ENCODE data around the gene MAN1A1.
"Not testable (repeated sequence)": the region's sequence is repeated elsewhere in the genome, so short reads cannot be mapped to it uniquely, and the experiment has no call there.

The MAN1A1 gene

DNA sequence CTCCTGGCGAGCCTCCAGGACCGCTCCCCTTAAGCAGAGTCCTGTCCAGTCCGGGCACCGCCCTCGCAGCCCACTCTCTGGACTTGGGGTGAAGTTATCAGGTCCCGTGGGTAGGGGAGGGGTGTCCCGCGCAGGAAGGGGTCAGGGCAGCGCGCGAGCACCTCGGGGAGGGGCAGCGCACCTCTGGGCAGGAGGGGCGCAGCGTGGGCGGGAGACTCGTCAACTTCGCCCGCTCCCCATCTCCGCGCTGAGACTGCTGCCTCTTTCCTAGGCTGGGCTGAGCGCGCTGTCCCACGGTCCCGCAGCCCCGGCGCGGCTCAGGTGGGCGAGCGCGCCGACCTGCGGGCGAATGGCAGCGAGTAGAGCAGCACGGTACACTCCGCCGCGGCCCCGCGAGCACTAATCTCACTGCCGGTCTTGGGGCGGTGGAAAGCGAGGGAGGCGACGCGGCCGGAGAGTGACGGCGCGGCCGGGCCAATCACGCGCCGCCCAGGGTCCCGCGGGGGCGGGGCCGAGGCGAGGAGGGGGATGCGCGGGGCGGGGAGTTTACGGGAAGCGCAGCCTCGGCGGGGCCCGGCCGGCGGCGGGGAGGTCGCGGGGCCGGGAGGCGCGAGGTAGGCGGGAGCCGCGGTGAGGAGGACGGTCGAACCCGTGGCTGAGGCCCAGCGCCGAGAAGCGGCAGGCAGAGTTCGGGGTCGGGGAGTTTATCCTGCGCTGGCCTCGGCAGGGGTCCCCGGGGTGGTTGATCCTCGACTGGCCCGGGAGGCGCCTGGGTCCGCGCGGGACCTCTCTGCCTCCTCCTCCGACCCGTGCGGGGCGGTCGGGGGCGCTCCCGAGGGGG, at the start of gene MAN1A1:
MAN1A1 (minus strand) TSS at position 401 of the 841 bp plus-strand sequence. CDS start 696 bp downstream, outside the sequence.
- DNase-seq: peak; percentile 56

DNA sequence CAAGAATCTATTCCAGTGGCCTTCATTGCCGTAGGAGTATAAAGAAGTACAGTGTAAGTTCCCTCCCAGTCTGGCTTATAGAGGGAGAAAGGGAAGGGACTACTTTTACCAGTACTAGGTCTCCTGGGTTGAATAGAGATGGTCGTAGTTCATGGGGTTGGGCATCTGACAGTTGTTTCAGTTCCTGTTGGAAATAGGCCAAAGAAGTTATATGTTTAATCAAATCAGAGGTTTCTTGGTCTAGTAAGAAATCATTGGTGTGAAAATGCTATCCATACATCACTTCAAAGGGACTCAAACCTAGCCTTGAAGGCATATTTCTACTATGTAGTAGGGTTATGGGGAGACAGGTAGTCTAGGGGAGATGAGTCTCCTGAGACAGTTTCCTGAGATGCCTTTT, 45.6 kb upstream of the MAN1A1 start:
- no peak for DNase-seq

GRCh38 chr6:119390247-119390793, 40.8 kb upstream of the MAN1A1 start:
- DNase-seq: no peak

DNA sequence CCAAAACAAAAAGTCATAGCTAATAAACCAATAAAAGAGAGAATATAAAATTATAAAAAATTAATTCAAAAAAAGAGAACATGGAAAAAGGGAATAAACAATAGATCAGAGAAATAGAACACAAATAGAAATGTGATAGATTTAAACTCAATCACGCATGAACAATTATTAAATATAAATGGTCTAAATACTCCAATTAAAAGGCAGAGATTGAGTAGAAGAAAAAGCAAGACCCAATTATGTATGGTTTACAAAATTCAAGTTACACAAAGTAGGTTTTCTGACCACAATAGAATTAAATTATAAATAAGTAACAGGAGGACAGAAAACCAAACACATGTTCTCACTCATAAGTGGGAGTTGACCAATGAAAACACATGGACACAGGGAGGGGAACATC, 36.4 kb upstream of the MAN1A1 start:
- DNase-seq: no peak

GRCh38 chr6:119384444-119384843, 34.9 kb upstream of the MAN1A1 start:
- no peak for DNase-seq

GRCh38 chr6:119379809-119380208, 30.2 kb upstream of the MAN1A1 start:
- DNase-seq: no peak

DNA sequence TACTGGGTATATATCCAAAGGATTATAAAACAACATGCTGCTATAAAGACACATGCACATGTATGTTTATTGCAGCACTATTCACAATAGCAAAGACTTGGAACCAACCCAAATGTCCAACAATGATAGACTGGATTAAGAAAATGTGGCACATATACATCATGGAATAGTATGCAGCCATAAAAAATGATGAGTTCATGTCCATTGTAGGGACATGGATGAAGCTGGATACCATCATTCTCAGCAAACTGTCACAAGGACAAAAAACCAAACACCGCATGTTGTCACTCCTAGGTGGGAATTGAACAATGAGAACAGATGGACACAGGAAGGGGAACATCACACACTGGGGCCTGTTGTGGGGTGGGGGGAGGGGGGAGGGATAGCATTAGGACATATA, 27.5 kb upstream of the MAN1A1 start:
- not testable (repeated sequence) for DNase-seq

DNA sequence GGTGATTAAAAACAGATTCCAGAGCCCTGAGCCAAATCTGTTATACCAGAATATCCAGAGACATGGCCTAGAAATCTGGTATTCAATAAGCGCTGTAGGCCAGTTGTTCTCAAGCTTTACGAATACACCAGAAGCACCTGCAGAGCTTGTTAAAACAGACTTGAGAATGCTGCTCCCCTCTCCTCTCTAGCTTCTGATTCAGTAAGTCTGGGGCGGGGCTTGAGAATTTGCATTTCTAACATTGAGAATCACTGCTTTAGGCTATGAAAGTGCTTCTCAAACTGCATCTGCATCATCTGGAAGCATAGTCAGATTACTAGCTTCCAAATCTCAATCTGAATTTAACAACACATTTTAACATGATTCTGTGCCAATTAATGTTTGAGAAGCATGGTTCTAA, 20.5 kb upstream of the MAN1A1 start:
- DNase-seq: no peak

DNA sequence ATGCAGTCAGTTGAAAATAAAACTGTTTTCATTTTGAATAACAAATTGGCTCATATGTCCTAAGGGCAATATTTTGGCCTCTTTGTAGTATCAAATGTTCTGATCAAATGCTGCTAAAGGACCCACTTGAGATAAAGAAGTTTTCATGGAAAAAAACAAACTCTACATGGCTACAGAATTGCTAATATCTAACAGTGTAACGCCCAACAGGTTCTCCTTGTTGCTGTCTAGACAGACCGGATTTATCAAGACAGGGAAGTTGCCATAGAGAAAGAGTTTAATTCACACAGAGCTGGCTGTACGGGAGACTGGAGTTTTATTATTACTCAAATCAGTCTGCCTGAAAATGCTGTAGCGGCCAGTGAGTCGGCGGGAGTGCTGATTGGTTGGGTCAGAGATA, 19.4 kb upstream of the MAN1A1 start:
- DNase-seq: no peak

DNA sequence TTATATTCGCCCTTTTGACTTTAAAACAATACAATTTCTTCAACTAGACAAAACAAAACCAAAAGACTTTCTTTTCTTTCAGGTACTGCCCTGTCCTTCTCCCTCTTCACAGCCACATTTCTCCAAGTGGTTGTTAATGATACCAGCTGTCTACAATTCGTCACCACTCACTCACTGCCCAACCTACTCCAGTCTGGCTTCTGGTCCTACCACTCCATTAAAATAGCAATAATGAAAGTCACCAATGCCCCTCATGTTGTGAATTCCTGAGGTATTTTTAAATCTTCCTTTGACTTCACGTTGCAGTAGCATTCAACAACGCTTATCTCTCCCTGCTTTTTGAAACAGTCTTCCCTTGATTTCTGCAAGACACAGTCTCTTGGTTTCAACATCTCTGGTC, 11.6 kb upstream of the MAN1A1 start:
- no peak for DNase-seq

DNA sequence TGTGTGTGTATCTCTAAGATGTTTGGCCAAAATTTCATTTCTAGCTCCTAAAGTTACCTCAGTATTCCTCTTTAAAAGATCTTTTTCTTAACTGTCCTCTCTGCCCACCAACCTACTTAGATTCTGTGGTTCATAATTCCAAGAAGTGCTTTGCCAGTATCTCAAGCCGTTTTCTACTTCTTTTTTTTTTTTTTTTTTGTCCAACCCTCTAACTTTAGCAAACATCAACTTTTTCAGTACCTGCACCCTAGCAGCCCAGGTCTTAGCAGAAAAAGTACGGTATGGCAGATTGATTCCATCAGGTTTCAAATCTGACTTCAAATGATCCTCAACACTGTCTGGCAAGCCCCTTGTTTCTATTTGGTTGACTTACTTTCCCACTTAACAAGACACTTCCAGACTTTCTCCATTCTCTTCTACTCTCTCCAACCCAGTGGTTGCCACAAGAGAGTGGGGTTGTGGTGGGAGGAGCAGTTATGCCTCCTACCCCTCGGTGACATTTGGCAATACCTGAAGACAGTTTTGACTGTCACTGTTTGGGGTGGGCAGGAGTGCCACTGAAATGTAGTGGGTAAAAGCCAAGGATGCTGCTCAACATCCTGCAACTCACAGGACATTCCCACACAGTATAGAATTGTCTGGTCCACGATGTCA, 10.8 kb upstream of the MAN1A1 start:
- no peak for DNase-seq

DNA sequence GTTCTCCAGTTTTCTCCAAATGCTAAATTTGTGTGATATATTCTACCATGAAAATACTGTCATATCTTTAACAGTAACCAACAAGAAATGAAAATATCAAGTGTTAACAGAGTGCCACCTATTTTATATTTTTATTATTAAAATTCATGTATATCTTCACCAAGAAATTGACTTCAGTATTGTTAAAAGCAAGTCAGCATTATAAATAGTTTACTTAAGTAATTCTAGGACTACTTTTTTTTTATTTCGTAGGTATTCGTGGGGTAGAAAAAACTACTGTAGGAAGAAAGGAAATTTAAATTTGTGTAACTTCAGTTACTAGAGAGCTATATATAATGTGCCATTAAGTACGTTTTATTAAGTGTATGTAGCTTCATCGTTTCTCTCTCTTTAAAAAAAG, 6.3 kb upstream of the MAN1A1 start:
- DNase-seq: no peak

- no peak for DNase-seq
Measured at GRCh38 chr6:119355157-119355556, 5.6 kb upstream of the MAN1A1 start.

DNA sequence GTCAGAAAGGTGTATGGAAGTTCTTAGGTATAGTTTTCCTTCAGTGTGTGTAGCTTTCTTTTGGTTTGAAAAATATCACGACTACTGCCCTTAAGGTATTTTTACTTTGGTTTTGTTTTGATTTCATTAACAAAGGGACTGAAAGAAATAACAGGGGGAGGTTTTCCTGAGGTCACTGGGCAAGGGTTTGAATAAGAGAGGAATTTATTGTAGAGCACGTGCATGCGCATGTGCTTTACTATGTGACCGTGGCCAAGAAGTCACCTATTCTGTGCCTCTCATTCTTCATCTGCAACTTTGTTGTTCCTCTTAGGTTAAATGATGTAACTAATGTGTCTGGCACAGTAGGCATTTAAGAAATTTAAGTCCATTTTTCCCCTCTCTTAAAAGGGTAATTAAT, 4.1 kb upstream of the MAN1A1 start:
- no peak for DNase-seq

DNA sequence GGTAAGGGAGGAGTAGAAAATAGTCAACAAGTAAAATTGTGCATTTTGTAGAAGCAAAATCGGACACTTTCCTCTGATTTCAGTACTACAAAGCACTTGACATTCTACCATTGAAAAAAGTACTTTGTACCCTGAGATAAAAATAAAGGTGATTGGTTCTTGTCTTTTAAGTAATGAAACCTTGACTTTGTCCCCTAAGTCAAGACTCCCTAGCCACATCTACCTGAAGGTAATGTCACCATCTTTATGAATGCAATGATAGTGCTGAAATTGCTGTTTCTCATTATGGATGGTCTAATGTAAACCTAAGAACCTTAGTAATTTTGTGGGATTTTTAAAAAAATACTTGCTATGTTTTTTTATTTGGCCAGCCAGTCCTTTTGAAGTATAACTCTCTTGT, 2.4 kb upstream of the MAN1A1 start:
- no peak for DNase-seq

GRCh38 chr6:119350952-119351372, 1.4 kb upstream of the MAN1A1 start:
- DNase-seq: no peak

GRCh38 chr6:119350202-119350951, 816 bp upstream of the MAN1A1 start:
- DNase-seq: peak; percentile 13

- no peak for DNase-seq
Measured at GRCh38 chr6:119348748-119349360, 707 bp downstream of the MAN1A1 start.

- no peak for DNase-seq
Measured at GRCh38 chr6:119348096-119348747, 1.3 kb downstream of the MAN1A1 start.

DNA sequence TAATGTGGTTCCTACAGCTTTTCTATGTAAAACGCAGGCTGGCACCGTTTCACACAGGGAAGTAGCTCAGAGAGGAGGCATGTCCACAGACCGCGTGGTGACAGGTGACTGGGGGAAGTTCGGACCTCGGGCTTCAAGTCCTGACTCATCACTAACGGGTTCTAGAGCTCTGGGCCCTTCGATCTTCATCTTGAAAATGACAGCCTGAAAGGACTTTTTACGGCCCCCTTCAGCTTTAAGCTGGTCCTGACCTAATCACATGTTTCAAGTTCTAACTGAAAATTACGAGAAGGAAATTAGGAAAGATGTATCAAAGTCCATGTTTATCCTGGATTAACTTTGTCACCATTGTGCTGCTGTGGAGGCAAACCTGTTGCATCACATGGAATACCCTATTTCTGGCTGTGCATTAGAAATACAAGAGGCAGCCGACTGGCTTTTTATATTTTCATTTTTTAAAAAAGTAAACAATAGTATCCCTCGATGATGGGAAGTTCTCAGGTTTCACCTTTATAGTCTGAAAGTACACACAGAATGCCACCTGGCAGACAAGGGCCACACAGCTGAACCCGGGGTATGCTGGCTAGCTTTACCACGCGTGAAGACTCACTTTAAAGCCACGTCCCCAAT, 2.0 kb downstream of the MAN1A1 start:
- DNase-seq: no peak

DNA sequence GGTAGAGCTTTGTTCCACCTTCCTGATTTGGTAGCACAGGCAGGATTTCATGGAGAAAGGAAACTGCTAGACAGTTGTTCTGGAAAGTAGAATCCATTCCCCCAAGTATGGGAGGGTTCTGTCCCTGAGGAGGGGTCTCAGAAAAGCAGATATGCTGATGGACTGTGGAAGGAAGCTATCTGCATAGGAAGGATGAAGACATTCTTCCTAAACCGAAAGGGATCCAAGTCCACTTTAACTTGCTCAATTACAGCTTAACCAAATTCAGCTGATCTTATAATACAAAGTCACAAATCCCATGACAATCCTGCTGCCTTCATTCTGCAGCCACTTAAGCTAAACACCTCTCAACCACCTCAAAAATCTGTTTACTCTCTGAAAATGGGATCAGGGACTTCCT, 2.6 kb downstream of the MAN1A1 start:
- no peak for DNase-seq

GRCh38 chr6:119346450-119346849, 3.1 kb downstream of the MAN1A1 start:
- DNase-seq: no peak
